Measurements from ENCODE around the gene PRDM2. TPM values are rescaled to one million over a fixed set of nuclear protein-coding genes. Genes with fewer than 3 reads are reported as not detected.

PRDM2 gene
- total and polyA plus RNA-seq, 2 of the 13 experiments (the other 11 are each of a cell fraction or from before 2014, with no cell fraction given): 4.0 to 6.5 TPM

DNA sequence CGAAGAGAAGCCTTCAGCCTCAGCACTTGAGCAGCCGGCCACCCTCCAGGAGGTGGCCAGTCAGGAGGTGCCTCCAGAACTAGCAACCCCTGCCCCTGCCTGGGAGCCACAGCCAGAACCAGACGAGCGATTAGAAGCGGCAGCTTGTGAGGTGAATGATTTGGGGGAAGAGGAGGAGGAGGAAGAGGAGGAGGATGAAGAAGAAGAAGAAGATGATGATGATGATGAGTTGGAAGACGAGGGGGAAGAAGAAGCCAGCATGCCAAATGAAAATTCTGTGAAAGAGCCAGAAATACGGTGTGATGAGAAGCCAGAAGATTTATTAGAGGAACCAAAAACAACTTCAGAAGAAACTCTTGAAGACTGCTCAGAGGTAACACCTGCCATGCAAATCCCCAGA is 78.4 kb downstream of the PRDM2 start (continued):
- TF ChIP-seq DR1 (CRISPR knock-in tag; IDR thresholded peaks at IDR 0.05): no peak
- TF ChIP-seq PHF5A (CRISPR knock-in tag; IDR thresholded peaks at IDR 0.05; ENCODE audit: low read depth, unreplicated experiment): no peak
- TF ChIP-seq TP53 (CRISPR knock-in tag; conservative IDR thresholded peaks at IDR 0.05): no peak

DNA sequence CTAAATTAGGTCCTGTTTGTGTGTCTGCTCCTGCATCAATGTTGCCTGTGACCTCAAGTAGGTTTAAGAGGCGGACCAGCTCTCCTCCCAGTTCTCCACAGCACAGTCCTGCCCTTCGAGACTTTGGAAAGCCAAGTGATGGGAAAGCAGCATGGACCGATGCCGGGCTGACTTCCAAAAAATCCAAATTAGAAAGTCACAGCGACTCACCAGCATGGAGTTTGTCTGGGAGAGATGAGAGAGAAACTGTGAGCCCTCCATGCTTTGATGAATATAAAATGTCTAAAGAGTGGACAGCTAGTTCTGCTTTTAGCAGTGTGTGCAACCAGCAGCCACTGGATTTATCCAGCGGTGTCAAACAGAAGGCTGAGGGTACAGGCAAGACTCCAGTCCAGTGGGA is 79.9 kb downstream of the PRDM2 start:
- Histone ChIP-seq H3K27ac (ENCODE audit: extremely low read length, insufficient read depth, low read length) (no peak overlapping the region), H3K36me3 (replicated peaks in 1 of 2; ENCODE audit: control insufficient read depth in 1 of 2, insufficient read depth in 2 of 2, low read length in 2 of 2) (peaks cover 13 to 55% of the 10 kb centered on the region in 2 experiments), H3K4me2 (ENCODE audit: low read depth, low read length) (no peak overlapping the region), H3K9ac (ENCODE audit: insufficient read depth, low read depth, low read length) (no peak overlapping the region), H3K27me3 (ENCODE audit: control insufficient read depth in 1 of 2, insufficient read depth in 2 of 2, low read length in 2 of 2) (no peaks in the 10 kb centered on the region), H3K4me3 (replicated peaks in 1 of 3; ENCODE audit: insufficient read depth in 1 of 3, low read depth in 2 of 3, low read length in 3 of 3) (no peak overlapping the region), H3K4me1 (ENCODE audit: insufficient read depth, low read length) (no peaks in the 10 kb centered on the region), H3K9me3 (ENCODE audit: low read length) (no peaks in the 10 kb centered on the region), H3K79me2 (ENCODE audit: insufficient read depth, low read length) (no peaks in the 10 kb centered on the region), H4K20me1 (ENCODE audit: insufficient read depth, low read length) (no peaks in the 10 kb centered on the region), H2AFZ (ENCODE audit: low read length) (no peak overlapping the region)
- no TSS peak for BruUV-seq (replicated peaks)
- no peak for DNase-seq (ENCODE audit: low spot score)
- in situ Hi-C loops (cut with HindIII; ENCODE audit: extremely low pct_ligation_motif_present, low pct_unique_long_range_greater_than_20kb): no loop called here
- intact Hi-C loops (cut with micrococcal nuclease; ENCODE audit: unreplicated experiment): no loop called here
- TF ChIP-seq ZNF746 (CRISPR knock-in tag; IDR thresholded peaks at IDR 0.05) (no peak), ZFP37 (CRISPR knock-in tag; IDR thresholded peaks at IDR 0.05; ENCODE audit: borderline replicate concordance) (no peak), IRF2 (CRISPR knock-in tag; IDR thresholded peaks at IDR 0.05) (no peak), SNRNP70 (IDR thresholded peaks at IDR 0.05; ENCODE audit: low read depth, low read length) (no peak)
- TF ChIP-seq, protein P1, sequence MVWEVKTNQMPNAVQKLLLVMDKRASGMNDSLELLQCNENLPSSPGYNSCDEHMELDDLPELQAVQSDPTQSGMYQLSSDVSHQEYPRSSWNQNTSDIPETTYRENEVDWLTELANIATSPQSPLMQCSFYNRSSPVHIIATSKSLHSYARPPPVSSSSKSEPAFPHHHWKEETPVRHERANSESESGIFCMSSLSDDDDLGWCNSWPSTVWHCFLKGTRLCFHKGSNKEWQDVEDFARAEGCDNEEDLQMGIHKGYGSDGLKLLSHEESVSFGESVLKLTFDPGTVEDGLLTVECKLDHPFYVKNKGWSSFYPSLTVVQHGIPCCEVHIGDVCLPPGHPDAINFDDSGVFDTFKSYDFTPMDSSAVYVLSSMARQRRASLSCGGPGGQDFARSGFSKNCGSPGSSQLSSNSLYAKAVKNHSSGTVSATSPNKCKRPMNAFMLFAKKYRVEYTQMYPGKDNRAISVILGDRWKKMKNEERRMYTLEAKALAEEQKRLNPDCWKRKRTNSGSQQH (CRISPR knock-in tag; IDR thresholded peaks at IDR 0.05; ENCODE audit: low read depth): no peak
- TF ChIP-seq, protein P2, sequence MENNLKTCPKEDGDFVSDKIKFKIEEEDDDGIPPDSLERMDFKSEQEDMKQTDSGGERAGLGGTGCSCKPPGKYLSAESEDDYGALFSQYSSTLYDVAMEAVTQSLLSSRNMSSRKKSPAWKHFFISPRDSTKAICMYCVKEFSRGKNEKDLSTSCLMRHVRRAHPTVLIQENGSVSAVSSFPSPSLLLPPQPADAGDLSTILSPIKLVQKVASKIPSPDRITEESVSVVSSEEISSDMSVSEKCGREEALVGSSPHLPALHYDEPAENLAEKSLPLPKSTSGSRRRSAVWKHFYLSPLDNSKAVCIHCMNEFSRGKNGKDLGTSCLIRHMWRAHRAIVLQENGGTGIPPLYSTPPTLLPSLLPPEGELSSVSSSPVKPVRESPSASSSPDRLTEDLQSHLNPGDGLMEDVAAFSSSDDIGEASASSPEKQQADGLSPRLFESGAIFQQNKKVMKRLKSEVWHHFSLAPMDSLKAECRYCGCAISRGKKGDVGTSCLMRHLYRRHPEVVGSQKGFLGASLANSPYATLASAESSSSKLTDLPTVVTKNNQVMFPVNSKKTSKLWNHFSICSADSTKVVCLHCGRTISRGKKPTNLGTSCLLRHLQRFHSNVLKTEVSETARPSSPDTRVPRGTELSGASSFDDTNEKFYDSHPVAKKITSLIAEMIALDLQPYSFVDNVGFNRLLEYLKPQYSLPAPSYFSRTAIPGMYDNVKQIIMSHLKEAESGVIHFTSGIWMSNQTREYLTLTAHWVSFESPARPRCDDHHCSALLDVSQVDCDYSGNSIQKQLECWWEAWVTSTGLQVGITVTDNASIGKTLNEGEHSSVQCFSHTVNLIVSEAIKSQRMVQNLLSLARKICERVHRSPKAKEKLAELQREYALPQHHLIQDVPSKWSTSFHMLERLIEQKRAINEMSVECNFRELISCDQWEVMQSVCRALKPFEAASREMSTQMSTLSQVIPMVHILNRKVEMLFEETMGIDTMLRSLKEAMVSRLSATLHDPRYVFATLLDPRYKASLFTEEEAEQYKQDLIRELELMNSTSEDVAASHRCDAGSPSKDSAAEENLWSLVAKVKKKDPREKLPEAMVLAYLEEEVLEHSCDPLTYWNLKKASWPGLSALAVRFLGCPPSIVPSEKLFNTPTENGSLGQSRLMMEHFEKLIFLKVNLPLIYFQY (CRISPR knock-in tag; IDR thresholded peaks at IDR 0.05; ENCODE audit: borderline replicate concordance): no peak
- no peak for ATAC-seq
- FAIRE-seq: no peak
- CTCF ChIA-PET (ENCODE audit: low intra/inter-chr PET ratio, low total read pairs): no interaction called here
- POLR2A ChIA-PET: no interaction called here
- WGBS (ENCODE audit: low lambda C conversion rate): 98% methylated on average over 6 of the region's 6 CpGs

All from HepG2 (cell line).